ENCODE measurements around the gene PLXNA4. TPM values are rescaled to one million over a fixed set of nuclear protein-coding genes. Genes with fewer than 3 reads are reported as not detected.

Gene PLXNA4
- total and polyA plus RNA-seq, 4 donors: 0.04 to 1.1 (median 0.41) TPM

DNA sequence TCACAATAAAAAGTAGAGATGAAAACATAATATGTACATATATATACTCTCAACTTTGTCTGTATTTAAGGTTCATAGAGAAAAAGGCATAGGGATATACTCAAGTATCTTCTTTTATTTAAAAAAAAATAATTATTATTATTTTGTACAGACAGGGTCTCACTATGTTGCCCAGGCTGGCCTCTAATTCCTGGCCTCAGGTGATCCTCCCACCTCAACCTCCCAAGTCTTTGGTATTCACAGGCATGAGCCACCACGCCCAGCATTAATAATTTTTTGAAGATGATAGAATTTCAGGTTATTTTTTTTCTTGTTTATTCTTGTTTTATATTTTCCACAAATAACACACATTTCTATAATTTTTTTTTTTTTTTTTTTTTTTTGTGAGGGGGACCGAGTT, 113.8 kb downstream of the PLXNA4 start:
- H3K9ac ChIP-seq (ENCODE audit: low read depth in 1 of 2, low read length in 2 of 2): no peak overlapping the region
- no peaks in the 10 kb centered on the region for H3K36me3 ChIP-seq (ENCODE audit: control insufficient read depth in 4 of 4, insufficient read depth in 3 of 4, low read depth in 1 of 4, low read length in 3 of 4)
- no peaks in the 10 kb centered on the region for H3K9me3 ChIP-seq (ENCODE audit: control insufficient read depth in 4 of 4, low read length in 3 of 4)
- no peak overlapping the region for H3K27ac ChIP-seq (ENCODE audit: low read depth in 1 of 2, low read length in 2 of 2)
- WGBS: 88% methylated on average over 2 of the region's 2 CpGs
- no peak for DNase-seq (ENCODE audit: low spot score)
- no peaks in the 10 kb centered on the region for H3K4me1 ChIP-seq (ENCODE audit: control insufficient read depth in 4 of 4, insufficient read depth in 4 of 4, low read length in 3 of 4)
- TF ChIP-seq, protein P1, sequence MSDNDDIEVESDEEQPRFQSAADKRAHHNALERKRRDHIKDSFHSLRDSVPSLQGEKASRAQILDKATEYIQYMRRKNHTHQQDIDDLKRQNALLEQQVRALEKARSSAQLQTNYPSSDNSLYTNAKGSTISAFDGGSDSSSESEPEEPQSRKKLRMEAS (IDR thresholded peaks at IDR 0.05): no peak
- TF ChIP-seq, protein P2, sequence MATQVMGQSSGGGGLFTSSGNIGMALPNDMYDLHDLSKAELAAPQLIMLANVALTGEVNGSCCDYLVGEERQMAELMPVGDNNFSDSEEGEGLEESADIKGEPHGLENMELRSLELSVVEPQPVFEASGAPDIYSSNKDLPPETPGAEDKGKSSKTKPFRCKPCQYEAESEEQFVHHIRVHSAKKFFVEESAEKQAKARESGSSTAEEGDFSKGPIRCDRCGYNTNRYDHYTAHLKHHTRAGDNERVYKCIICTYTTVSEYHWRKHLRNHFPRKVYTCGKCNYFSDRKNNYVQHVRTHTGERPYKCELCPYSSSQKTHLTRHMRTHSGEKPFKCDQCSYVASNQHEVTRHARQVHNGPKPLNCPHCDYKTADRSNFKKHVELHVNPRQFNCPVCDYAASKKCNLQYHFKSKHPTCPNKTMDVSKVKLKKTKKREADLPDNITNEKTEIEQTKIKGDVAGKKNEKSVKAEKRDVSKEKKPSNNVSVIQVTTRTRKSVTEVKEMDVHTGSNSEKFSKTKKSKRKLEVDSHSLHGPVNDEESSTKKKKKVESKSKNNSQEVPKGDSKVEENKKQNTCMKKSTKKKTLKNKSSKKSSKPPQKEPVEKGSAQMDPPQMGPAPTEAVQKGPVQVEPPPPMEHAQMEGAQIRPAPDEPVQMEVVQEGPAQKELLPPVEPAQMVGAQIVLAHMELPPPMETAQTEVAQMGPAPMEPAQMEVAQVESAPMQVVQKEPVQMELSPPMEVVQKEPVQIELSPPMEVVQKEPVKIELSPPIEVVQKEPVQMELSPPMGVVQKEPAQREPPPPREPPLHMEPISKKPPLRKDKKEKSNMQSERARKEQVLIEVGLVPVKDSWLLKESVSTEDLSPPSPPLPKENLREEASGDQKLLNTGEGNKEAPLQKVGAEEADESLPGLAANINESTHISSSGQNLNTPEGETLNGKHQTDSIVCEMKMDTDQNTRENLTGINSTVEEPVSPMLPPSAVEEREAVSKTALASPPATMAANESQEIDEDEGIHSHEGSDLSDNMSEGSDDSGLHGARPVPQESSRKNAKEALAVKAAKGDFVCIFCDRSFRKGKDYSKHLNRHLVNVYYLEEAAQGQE (IDR thresholded peaks at IDR 0.05): no peak
- TF ChIP-seq FOXA2 (IDR thresholded peaks at IDR 0.05) (no peak), GABPA (IDR thresholded peaks at IDR 0.05 in 1 of 2, conservative IDR thresholded peaks at IDR 0.05 in 1 of 2) (no peak), FOXA1 (IDR thresholded peaks at IDR 0.05) (no peak), EGR1 (IDR thresholded peaks at IDR 0.05; ENCODE audit: low read depth in 2 of 2) (no peak), NR2F2 (IDR thresholded peaks at IDR 0.05) (no peak), RXRA (IDR thresholded peaks at IDR 0.05) (no peak), HNF4A (conservative IDR thresholded peaks at IDR 0.05) (no peak), HNF4G (IDR thresholded peaks at IDR 0.05) (no peak), TAF1 (conservative IDR thresholded peaks at IDR 0.05) (no peak), SP1 (IDR thresholded peaks at IDR 0.05) (no peak), JUND (IDR thresholded peaks at IDR 0.05) (no peak), RAD21 (IDR thresholded peaks at IDR 0.05) (no peak), YY1 (IDR thresholded peaks at IDR 0.05) (no peak)
- TF ChIP-seq, protein P3, sequence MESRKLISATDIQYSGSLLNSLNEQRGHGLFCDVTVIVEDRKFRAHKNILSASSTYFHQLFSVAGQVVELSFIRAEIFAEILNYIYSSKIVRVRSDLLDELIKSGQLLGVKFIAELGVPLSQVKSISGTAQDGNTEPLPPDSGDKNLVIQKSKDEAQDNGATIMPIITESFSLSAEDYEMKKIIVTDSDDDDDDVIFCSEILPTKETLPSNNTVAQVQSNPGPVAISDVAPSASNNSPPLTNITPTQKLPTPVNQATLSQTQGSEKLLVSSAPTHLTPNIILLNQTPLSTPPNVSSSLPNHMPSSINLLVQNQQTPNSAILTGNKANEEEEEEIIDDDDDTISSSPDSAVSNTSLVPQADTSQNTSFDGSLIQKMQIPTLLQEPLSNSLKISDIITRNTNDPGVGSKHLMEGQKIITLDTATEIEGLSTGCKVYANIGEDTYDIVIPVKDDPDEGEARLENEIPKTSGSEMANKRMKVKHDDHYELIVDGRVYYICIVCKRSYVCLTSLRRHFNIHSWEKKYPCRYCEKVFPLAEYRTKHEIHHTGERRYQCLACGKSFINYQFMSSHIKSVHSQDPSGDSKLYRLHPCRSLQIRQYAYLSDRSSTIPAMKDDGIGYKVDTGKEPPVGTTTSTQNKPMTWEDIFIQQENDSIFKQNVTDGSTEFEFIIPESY (IDR thresholded peaks at IDR 0.05): no peak
- TF ChIP-seq, protein P4, sequence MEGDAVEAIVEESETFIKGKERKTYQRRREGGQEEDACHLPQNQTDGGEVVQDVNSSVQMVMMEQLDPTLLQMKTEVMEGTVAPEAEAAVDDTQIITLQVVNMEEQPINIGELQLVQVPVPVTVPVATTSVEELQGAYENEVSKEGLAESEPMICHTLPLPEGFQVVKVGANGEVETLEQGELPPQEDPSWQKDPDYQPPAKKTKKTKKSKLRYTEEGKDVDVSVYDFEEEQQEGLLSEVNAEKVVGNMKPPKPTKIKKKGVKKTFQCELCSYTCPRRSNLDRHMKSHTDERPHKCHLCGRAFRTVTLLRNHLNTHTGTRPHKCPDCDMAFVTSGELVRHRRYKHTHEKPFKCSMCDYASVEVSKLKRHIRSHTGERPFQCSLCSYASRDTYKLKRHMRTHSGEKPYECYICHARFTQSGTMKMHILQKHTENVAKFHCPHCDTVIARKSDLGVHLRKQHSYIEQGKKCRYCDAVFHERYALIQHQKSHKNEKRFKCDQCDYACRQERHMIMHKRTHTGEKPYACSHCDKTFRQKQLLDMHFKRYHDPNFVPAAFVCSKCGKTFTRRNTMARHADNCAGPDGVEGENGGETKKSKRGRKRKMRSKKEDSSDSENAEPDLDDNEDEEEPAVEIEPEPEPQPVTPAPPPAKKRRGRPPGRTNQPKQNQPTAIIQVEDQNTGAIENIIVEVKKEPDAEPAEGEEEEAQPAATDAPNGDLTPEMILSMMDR (IDR thresholded peaks at IDR 0.05; ENCODE audit: low read depth, low read length, missing input control): no peak
- TF ChIP-seq, protein P5, sequence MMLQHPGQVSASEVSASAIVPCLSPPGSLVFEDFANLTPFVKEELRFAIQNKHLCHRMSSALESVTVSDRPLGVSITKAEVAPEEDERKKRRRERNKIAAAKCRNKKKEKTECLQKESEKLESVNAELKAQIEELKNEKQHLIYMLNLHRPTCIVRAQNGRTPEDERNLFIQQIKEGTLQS (IDR thresholded peaks at IDR 0.05): no peak
- H3K27me3 ChIP-seq (ENCODE audit: control insufficient read depth in 4 of 4, insufficient read depth in 4 of 4, low read length in 3 of 4): no peaks in the 10 kb centered on the region
- no peak overlapping the region for H3K4me3 ChIP-seq (ENCODE audit: low read depth in 1 of 3, low read length in 3 of 3)
